ENCODE results near the gene PLD4.

- TF ChIP-seq MEF2D (tag; conservative IDR thresholded peaks at IDR 0.05; ENCODE audit: low read depth): no peak
- TF ChIP-seq GABPA (tag; conservative IDR thresholded peaks at IDR 0.05; ENCODE audit: low read depth): no peak
- TF ChIP-seq CTCF (IDR thresholded peaks at IDR 0.05 in 2 of 3, conservative IDR thresholded peaks at IDR 0.05 in 1 of 3; ENCODE audit: insufficient read depth in 2 of 3, low read depth in 1 of 3, low read length in 3 of 3): no peak
- no peak for TF ChIP-seq CBX3 (IDR thresholded peaks at IDR 0.05; ENCODE audit: borderline replicate concordance in 1 of 2, low read length in 2 of 2)
- no peak for TF ChIP-seq CC2D1A (IDR thresholded peaks at IDR 0.05)
- no peak for TF ChIP-seq JUNB (CRISPR knock-in tag; conservative IDR thresholded peaks at IDR 0.05)
- TF ChIP-seq ZNF764 (CRISPR knock-in tag; IDR thresholded peaks at IDR 0.05; ENCODE audit: low read depth): no peak
- no peak for TF ChIP-seq DNMT1 (IDR thresholded peaks at IDR 0.05)
- TF ChIP-seq RFX5 (IDR thresholded peaks at IDR 0.05; ENCODE audit: low read depth, low read length): no peak
- TF ChIP-seq POLR2A (conservative IDR thresholded peaks at IDR 0.05): no peak
- no peak for TF ChIP-seq ZNF384 (IDR thresholded peaks at IDR 0.05; ENCODE audit: low read depth, low read length)
- no peak for TF ChIP-seq POLR2AphosphoS5 (IDR thresholded peaks at IDR 0.05; ENCODE audit: control insufficient read depth, insufficient read depth, low read depth, low read length)
- TF ChIP-seq, protein P1, sequence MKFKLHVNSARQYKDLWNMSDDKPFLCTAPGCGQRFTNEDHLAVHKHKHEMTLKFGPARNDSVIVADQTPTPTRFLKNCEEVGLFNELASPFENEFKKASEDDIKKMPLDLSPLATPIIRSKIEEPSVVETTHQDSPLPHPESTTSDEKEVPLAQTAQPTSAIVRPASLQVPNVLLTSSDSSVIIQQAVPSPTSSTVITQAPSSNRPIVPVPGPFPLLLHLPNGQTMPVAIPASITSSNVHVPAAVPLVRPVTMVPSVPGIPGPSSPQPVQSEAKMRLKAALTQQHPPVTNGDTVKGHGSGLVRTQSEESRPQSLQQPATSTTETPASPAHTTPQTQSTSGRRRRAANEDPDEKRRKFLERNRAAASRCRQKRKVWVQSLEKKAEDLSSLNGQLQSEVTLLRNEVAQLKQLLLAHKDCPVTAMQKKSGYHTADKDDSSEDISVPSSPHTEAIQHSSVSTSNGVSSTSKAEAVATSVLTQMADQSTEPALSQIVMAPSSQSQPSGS (CRISPR knock-in tag; IDR thresholded peaks at IDR 0.05): no peak
These were observed 42.2 kb upstream of the PLD4 start for GRCh38 chr14:104882325-104882973.
